ENCODE data around the gene DNAJC5.
"Not testable (repeated sequence)": the region's sequence is repeated elsewhere in the genome, so short reads cannot be mapped to it uniquely, and the experiment has no call there.

The DNAJC5 gene

DNA sequence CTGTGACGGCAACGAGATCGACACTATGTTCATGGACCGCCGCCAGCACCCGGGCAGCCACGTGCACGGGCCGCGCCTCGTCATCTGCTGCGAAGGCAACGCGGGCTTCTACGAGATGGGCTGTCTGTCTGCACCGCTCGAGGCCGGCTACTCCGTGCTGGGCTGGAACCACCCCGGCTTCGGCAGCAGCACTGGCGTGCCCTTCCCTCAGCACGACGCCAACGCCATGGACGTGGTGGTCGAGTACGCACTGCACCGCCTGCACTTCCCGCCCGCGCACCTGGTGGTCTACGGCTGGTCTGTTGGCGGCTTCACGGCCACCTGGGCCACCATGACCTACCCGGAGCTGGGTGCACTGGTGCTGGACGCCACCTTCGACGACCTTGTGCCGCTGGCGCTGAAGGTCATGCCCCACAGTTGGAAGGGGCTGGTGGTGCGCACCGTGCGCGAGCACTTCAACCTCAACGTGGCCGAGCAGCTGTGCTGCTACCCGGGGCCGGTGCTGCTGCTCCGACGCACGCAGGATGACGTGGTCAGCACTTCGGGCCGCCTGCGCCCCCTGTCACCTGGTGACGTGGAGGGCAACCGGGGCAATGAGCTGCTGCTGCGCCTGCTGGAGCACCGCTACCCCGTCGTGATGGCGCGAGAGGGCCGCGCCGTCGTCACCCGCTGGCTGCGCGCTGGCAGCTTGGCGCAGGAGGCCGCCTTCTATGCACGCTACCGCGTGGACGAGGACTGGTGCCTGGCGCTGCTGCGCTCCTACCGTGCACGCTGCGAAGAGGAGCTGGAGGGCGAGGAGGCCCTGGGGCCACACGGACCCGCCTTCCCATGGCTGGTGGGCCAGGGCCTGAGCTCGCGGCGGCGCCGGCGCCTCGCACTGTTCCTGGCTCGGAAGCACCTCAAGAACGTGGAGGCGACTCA lies 32.7 kb upstream of the DNAJC5 start:
- DNase-seq, result no peak

DNA sequence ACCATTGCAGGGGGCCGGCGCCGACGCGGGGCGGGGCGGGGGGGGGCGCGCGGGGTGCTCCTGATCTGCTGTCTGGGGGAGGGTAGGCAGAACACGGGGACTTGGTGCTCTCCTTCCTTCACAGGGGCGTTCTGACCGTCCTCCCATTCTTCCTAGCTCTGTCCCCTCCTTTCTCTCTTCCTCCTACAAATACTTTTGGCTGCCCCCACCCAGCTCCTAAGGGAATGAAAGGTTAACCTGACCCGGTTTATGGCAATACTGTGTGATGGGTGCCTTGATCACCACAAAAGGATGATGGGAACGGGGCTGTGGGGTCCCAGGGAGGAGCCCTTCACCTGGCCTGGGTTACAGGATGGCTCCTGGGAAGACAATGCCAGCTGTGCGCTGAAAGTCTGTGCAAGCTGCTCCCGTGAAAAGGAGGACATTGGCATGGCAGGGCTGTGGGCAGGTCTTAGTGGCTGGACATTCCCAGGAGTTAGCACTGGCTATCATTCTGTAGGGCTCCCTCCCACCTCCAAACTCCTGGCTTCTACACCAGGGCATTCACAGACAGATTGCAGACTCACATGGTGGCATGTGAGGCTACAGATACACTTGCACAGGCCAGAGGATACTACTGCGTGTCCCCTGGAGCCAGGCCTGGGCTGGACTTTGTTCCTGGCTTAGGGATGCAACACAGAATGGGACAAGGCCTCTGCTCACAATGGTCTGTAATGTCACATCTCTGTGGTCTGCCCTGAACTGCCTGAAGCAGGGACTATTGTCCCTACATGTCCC lies 31.7 kb upstream of the DNAJC5 start:
- DNase-seq, result no peak

DNA sequence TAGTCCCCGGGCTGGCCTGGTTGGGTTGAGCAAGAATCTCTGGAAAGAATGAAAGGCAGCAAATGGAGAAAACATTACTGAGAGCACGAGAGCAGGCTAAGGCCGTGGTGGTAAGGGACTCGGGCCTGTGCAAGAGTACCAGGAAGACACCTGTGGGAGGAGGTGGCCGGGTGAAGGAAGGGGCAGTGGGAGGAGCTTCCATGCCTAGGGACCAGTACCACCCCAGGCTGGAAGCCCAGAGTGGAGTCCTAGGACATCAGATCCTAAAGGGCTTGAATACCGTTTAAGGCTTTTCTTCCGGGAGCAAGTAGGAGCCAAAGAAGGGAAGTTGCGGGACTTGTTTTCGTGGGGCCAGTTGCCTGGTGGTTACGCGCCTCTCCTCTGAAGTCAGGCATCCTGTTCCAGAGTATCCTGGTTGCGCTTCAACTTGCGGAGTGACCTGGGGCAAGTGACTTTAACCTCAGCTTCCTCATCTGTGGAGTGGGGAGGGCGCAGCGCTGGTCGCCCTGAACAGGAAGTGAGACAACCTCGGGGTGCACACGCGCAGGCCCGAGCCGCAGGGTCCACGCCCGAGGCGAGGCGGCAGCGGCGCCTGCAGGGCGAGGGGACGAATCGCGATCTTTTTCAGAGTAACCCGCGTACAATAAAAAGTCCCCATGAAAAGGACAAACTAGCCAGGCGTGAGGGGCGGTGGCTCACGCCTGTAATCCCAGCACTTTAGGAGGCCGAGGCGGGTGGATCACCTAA lies 31.0 kb upstream of the DNAJC5 start:
- DNase-seq, result peak; percentile 85 to 89

DNA sequence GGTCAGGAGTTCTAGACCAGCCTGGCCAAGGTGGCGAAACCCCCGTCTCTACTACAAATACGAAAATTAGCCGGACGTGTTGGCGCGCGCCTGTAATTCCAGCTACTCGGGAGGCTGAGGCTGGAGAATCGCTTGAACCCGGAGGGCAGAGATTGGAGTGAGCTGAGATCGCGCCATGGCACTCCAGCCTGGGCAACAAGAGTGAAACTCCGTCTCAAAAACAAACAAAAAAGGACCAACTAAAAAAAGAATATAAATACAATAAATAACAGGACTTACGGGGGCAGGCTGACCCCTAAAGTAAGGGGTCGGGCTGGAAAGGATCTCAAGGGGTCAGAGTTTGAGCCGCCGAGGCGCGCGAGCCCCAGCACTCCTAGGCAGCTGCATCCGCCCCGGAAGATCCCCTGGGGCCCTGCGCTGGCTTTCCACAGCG lies 30.4 kb upstream of the DNAJC5 start:
- no peak for DNase-seq

DNA sequence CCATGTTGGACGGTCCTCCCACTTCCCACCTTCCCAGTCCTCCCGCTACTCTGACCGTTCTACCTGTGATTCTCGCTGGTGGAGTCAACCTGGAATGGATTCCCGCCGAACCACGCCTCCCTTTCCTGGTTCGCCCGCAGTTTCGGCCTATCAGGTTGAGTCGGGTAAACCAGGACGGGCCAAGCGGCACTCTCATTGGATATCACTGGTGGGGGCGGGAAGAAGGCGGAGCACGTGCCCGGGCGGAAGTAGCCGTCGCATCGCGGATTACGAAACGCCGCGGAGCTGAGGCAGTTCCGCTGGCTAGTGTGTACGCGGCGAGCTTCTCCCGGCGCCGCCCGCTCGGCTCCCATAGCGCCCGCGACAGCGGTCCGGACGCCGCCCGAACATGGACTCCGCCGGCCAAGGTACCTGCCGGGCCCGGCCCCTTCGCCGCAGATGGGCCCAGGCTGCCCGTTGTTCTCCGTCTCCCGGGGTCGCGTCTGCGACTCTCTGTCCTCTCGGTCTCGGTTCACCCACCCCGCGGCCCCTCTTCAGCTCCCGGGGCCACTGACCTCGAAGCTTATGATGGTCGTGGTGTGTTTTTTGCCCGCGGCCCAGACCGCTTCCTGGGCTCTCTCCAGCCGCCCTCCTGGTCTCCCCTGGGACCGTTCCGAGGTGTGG lies 29.8 kb upstream of the DNAJC5 start, which contains the start of gene TPD52L2:
TSS of gene TPD52L2 (plus strand) at position 293 of the 663 bp plus-strand sequence. CDS start at position 389, 96 bp downstream.
- DNase-seq, result peak; percentile 100

DNA sequence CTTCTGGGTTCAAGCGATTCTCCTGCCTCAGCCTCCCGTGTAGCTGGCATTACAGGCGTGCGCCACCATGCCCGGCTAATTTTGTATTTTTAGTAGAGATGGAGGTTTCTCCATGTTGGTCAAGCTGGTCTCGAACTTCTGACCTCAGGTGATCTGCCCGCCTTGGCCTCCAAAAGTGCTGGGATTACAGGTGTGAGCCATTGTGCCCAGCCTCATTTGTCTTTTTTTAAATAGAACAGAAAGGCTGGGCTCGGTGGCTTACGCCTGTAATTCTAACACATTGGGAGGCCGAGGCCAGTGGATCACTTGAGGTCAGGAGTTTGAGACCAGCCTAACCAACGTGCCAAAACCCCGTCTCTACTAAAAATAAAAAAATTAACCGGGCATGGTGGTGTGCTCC lies 27.9 kb upstream of the DNAJC5 start:
- DNase-seq, result not testable (repeated sequence)

DNA sequence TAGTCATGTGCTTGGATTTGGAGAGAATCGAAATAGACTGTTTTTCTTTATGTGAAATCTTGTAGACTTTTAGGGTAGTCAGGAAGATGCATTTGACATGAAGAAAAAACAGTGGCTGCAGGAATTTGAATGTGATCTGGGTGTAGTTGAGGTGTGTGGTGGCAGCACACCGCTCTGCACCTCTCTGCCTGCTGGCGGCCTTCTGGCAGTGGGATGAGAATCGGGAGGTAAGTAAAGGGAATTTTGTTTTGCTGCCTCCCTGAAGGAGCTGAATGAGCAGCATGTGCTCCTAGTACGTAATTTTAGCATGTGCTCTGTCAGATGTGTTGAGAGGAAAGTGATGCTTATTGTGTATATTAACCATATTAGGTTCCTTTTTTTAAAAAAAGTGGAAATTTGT lies 26.7 kb upstream of the DNAJC5 start:
- DNase-seq, result no peak

DNA sequence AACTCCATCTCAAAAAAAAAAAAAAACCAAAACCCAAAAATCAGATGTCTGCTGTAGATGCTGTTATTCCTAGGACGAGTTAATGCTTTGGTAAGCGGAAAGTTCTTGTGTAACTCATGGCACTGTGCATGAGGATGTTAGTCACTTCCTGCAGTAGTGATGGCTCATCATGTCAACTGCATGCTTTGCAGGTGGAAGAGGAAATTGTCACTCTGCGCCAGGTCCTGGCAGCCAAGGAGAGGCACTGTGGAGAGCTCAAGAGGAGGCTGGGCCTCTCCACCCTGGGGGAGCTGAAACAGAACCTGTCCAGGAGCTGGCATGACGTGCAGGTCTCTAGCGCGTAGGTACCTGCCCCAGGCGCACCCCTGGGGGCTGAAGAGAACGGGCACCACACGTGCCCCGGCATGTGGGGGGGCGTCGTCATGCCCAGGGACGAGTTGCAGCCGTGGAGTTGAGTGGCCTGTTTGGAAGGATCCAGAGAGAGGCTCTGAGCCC lies 21.4 kb upstream of the DNAJC5 start:
- no peak for DNase-seq

DNA sequence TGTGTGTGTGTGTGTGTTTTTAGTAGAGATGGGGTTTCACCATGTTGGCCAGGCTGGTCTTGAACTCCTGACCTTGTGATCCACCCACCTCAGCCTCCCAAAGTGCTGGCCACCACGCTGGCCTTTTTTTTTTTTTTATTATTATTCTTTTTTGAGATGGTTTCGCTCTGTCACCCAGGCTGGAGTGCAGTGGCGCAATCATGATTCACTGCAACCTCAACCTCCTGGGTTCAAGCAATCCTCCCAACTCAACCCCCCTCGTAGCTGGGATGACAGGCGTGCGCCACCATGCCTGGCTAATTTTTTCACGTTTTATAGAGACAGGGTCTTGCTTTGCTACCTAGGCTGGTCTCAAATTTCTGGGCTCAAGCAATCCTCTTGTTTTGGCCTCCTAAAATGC lies 20.7 kb upstream of the DNAJC5 start:
- DNase-seq, result not testable (repeated sequence)

DNA sequence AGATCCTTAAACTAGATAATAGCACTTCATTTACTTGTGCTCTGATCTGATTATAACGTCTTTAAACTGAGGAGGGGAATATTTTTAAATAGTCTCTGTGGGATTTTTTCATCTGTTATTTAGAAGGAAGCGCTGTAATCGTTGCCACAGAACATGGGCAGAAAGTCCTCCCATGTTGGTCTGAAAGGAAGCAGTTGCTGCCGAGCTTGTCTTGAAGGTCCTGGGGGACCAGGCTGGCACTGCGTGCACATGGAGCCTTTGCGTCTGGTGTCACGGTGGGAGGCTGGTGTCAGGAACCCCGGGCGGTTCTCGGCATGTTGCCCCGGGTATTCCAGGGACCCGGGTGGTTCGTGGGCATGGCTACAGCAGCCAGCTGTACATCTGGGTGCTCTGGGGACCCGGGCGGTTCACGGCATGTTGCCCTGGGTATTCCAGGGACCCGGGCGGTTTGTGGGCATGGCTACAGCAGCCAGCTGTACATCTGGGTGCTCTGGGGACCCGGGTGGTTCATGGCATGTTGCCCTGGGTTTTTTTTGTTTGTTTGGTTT lies 18.4 kb upstream of the DNAJC5 start:
- no peak for DNase-seq

DNA sequence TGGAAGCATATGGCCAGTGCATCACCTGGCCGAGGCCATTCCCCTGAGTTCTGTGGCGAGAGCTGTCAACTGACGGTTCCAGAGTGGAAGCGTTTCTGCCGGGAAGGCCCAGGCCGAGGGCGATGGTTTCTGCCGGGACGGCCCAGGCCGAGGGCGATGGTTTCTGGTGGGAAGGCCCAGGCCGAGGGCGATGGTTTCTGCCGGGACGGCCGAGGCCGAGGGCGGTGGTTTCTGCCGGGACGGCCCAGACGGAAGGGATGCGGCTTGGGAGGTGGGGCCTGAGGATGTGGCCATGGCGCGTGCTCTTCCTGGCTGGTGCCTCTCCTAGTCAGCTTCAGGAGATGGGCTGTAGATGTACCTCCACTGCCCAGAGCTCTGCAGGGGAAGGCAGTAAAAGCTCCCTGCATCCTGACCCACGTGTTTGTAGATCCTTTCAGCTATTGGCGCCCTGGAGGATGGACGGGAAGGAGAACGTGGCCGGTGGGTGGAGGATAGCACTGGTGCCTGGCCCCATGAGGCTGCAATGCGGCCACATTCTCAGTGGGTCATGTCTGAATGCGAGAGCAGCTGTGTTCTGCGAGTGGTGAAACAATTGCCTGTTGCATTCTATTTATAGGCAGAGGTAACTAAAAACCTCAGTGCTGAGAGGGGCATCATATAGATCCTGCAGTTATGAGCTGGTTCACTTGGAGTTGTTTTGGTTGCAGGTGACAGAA lies 17.0 kb upstream of the DNAJC5 start:
- no peak for DNase-seq

DNA sequence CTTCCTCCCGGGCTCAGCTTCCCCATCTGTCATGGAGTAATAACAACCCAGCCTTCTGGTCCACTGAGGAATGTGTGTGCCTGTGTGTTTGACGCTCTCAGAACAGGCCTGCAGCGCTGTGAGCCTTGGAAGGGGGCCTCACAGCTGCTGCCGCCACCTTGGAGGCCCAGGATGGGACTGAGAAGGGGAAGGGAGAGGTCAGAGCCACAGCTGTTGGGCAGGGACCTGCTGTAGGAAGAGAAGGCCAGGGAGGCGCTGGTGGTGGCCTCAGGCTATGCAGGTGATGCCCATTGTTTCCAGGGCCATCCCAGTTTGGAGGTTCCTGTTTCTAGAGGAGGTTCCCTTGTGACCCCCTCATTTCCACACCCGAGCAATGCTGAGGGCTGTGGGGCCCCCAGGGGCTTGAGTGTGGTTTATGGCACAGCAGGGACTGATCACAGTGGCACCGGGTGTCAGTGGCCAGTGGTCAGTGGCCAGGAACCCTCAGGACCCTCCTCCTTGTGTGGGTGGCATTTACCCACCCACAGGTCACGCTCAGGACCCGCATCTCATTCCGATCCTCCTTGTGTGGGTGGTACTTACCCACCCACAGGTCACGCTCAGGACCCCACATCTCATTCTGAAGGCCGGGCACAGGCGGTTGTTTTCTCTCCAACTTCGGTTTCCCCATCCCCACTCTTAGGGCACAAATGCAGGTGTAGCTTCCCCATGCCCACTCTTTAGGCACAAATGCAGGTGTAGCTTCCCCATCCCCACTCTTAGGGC lies 15.8 kb upstream of the DNAJC5 start:
- DNase-seq, result no peak

DNA sequence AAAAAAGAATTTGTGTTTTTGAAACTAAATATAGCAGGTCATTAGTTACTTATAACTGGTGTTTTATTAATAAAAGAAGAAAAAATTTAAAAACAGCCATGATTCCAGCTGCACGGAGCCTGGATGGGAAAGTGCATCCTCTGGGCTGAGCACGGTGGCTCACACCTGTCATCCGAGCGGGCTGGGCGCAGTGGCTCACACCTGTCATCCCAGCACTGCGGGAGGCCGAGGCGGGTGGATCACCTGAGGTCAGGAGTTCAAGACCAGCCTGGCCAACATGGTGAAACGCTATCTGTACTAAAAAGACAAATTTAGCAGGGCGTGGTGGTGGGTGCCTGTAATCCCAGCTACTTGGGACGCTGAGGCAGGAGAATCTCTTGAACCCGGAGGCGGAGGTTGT lies 14.0 kb upstream of the DNAJC5 start:
- not testable (repeated sequence) for DNase-seq

DNA sequence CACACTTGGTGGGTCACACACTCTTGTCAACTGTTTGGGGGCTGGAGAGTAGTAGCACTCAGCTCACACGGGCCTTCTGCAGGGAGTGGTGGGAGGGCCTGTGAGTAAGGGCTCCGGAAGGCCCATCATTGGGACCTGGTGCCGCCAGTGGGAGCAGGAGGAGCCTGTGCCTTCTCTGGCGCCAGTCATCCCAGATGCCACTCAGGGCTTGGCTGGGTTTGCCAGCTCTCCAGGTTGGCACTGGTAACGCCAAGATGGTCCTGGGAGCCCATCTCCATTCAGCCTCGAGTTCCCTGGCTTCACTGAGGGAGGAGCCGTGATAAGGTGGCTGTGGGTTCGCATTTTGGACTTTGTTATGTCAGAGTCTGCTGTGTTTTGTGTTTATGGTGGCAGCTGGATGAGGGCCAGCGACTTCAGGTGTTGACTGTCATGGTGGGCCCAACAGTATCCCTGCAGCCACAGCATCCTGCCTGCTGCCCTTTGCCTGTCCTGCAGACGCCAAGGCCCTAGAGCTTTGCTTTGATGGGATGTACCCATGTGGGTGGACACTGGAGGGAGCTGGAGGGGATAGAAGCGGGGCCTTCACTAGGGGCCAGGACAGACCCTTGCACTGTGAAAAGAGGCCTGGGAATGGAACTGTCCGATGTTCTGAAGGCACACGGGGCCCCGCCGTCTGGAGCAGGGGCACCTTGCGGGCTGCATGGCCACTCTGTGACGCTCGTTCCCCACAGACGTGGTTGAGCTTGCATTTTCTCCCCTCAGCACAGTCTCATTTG lies 13.3 kb upstream of the DNAJC5 start:
- no peak for DNase-seq

DNA sequence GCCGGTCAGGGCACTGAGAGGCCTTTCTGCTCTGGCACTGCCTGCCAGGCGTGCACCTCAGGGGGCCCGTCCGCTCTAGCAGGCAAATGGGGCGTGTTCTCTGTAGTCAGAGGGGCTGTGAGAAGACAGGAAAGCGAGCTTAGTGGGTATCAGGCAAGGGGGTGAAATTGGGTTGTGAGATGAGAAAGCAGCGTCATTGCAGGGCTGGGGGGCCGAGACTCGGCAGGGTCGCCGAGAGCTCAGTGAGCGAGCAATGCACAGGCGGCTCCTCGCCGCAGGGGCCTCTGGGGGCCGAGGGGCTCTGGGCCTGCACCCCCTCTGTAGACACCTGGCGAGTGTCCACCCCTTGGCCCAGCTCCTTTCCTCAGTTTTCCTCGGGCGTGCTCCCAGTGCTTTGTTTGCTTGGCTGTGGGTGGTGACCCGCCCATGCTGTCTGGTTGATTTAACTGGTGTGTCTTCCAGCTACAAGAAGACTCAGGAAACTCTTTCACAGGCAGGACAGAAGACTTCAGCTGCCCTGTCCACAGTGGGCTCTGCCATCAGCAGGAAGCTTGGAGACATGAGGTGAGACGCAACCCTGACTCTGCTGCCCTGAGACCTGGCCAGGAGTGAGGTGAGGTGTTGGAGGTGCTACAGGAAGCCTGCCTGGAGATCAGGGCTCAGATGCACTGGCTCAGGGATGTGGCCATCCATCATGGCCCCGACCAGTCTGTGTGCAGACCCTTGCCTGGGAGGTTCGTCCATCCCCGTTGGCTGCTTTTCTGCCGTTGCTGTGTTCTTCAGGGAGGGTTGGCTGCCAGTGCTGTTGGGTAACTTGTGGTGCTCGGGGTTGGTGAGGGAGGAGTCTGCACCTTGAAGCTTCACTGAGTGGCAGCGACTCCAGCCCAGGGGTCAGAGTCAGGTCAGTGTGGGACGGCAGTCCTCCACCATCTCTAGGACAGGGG lies 12.4 kb upstream of the DNAJC5 start:
- DNase-seq, result no peak

DNA sequence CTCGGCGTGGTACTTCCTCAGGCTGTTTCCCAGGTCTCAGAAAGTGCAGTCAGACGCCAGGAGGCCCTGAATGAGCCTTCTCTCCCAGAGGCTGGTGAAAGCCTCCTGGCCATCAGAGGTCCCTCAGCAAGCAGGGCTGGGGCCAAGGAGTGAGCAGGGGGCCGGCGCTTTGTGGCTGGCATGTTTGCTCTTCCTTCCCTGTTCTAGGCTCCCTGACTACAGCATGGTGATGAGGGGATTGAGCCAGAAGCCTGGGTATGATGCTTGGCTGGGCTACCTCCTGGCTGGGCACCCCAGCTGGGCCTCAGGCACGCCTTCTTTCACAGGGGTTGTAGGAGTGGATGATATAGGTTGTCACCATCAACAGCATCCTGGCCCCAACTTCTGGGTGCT lies 11.7 kb upstream of the DNAJC5 start:
- DNase-seq, result no peak

DNA sequence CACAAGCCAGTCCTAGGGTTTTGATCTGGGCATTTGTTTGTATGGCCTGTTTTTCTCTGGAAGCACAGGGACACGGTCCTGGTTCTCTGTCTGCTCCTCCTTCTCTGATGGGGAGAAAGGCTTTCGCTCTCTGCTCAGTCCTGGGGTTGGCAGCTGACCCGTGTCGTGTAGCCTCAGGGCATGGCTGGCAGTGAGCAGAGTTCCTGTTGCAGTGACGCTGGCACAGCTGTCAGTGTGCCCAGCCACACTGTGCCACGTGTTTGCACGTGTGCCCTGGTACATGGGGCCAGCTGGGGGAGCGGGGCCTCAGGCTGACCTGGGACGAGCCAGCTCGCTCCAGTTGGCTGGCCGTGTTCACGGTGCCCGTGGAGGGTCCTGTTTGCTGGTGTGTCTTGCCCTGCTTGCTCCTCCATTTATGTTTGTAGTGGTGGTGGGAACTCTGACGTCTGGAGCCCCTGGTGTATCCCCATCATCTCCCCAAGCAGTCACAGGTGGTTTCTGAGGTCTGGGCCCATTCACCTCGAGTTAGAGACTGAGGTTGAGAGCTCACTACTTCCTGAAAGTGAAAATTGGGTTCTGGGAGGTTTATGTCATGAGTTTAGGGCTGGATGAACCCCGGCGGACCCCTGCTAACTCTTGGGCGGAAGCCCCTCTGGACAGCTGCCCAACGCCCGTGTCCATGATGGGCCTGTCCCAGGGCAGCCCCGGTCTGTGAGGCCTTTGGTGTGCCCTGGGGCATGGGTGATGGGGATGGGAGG lies 10.2 kb upstream of the DNAJC5 start:
- DNase-seq, result no peak

All from SHP77 (cell line).